H9 (cell line): ENCODE data around the gene PPP2R2B. TPM values are rescaled to one million over a fixed set of nuclear protein-coding genes. Genes with fewer than 3 reads are reported as not detected.

Experiments
- DNase-seq: peaks from one replicate; pipeline ENCODE4 v3.0.0-alpha.2; 2017
- H2AFZ ChIP-seq: one replicate; pipeline ENCODE4 v1.6.1; 2013; ENCODE audit warnings: mild to moderate bottlenecking, low read length, control low read depth, moderate library complexity
- H2AK5ac ChIP-seq: 2 replicates; pipeline ENCODE4 v1.6.1; 2013; ENCODE audit warnings: low read length, control low read depth, mixed read lengths; ENCODE audit not compliant: insufficient read length
- H2BK120ac ChIP-seq: one replicate; pipeline ENCODE4 v1.6.1; 2013; ENCODE audit warnings: low read depth, mild to moderate bottlenecking, low read length, control low read depth, inconsistent platforms; ENCODE audit not compliant: poor library complexity, severe bottlenecking
- H2BK12ac ChIP-seq: 2 replicates; pipeline ENCODE4 v1.6.1; 2013; ENCODE audit warnings: low read length, control low read depth, mixed read lengths, low read depth; ENCODE audit not compliant: insufficient read length
- H2BK15ac ChIP-seq: 2 replicates; pipeline ENCODE4 v1.6.1; 2013; ENCODE audit warnings: low read depth, low read length, control low read depth
- H2BK20ac ChIP-seq: one replicate; pipeline ENCODE4 v1.6.1; 2013; ENCODE audit warnings: low read depth, mild to moderate bottlenecking, low read length, control low read depth, inconsistent platforms; ENCODE audit not compliant: poor library complexity, severe bottlenecking
- H2BK5ac ChIP-seq: 2 replicates; pipeline ENCODE4 v1.6.1; 2013; ENCODE audit warnings: low read length, control low read depth, mixed read lengths; ENCODE audit not compliant: insufficient read length
- H3K14ac ChIP-seq: 2 replicates; pipeline ENCODE4 v1.6.1; 2013; ENCODE audit warnings: low read length, control low read depth; ENCODE audit not compliant: insufficient read depth
- H3K18ac ChIP-seq: 2 replicates; pipeline ENCODE4 v1.6.1; 2013; ENCODE audit warnings: low read depth, mild to moderate bottlenecking, mixed read lengths, low read length, control low read depth; ENCODE audit not compliant: insufficient read length
- H3K23ac ChIP-seq: 2 replicates; pipeline ENCODE4 v1.6.1; 2013; ENCODE audit warnings: low read length, control low read depth, mixed read lengths, low read depth; ENCODE audit not compliant: insufficient read length
- H3K23me2 ChIP-seq: 2 replicates; pipeline ENCODE4 v1.6.1; 2013; ENCODE audit warnings: low read depth, mild to moderate bottlenecking, mixed read lengths, low read length, control low read depth; ENCODE audit not compliant: insufficient read length, poor library complexity, severe bottlenecking
- H3K27ac ChIP-seq: 2 replicates; pipeline ENCODE4 v1.5.1; 2013; ENCODE audit warnings: low read length, control low read depth, mixed read lengths, low read depth; ENCODE audit not compliant: insufficient read length
- H3K27me3 ChIP-seq: 2 replicates; pipeline ENCODE4 v1.6.1; 2013; ENCODE audit warnings: low read length, control low read depth, inconsistent platforms; ENCODE audit not compliant: insufficient read depth
- H3K4ac ChIP-seq: 2 replicates; pipeline ENCODE4 v1.6.1; 2013; ENCODE audit warnings: low read depth, mild to moderate bottlenecking, control low read depth, inconsistent platforms, low read length, moderate library complexity
- H3K4me1 ChIP-seq: 2 replicates; pipeline ENCODE4 v1.6.1; 2013; ENCODE audit warnings: low read length, control low read depth, inconsistent platforms; ENCODE audit not compliant: insufficient read depth
- H3K4me2 ChIP-seq: 2 replicates; pipeline ENCODE4 v1.6.1; 2013; ENCODE audit warnings: low read length, control low read depth, mixed read lengths; ENCODE audit not compliant: insufficient read length, insufficient read depth
- H3K56ac ChIP-seq: 2 replicates; pipeline ENCODE4 v1.6.1; 2013; ENCODE audit warnings: low read depth, mild to moderate bottlenecking, mixed read lengths, low read length, control low read depth; ENCODE audit not compliant: insufficient read length
- H3K79me1 ChIP-seq: 2 replicates; pipeline ENCODE4 v1.6.1; 2013; ENCODE audit warnings: low read depth, mild to moderate bottlenecking, moderate library complexity, low read length, control low read depth, inconsistent platforms; ENCODE audit not compliant: insufficient read depth, poor library complexity, severe bottlenecking
- H3K79me2 ChIP-seq: 2 replicates; pipeline ENCODE4 v1.6.1; 2013; ENCODE audit warnings: low read length, control low read depth, inconsistent platforms; ENCODE audit not compliant: insufficient read depth
- H3K9ac ChIP-seq: 2 replicates; pipeline ENCODE4 v1.6.1; 2013; ENCODE audit warnings: low read length, control low read depth, mixed read lengths; ENCODE audit not compliant: insufficient read length; ENCODE audit errors: extremely low read depth
- H3K9me3 ChIP-seq: one replicate; pipeline ENCODE4 v1.6.1; 2013; ENCODE audit warnings: low read depth, low read length, inconsistent platforms; ENCODE audit not compliant: control insufficient read depth
- H3T11ph ChIP-seq: one replicate; pipeline ENCODE4 v1.6.1; 2013; ENCODE audit warnings: mild to moderate bottlenecking, low read length, control low read depth, inconsistent platforms
- H4K20me1 ChIP-seq: one replicate; pipeline ENCODE4 v1.6.1; 2013; ENCODE audit not compliant: control insufficient read depth, insufficient read length, insufficient read depth
- H4K5ac ChIP-seq: 2 replicates; pipeline ENCODE4 v1.6.1; 2013; ENCODE audit warnings: low read depth, mild to moderate bottlenecking, mixed read lengths, low read length, control low read depth; ENCODE audit not compliant: insufficient read length
- H4K8ac ChIP-seq: replicated peaks from 2 replicates; pipeline ENCODE4 v1.6.1; 2013; ENCODE audit warnings: low read length, control low read depth, mixed read lengths, low read depth; ENCODE audit not compliant: insufficient read length
- H4K91ac ChIP-seq: 2 replicates; pipeline ENCODE4 v1.6.1; 2013; ENCODE audit warnings: low read depth, mild to moderate bottlenecking, moderate library complexity, mixed read lengths, low read length, control low read depth; ENCODE audit not compliant: insufficient read length
- H3K27ac Mint-ChIP-seq, 3 experiments: 2 replicates in 2 of 3; 3 replicates in 1 of 3; pipeline ENCODE4 v1.8.0; 2020 to 2021; ENCODE audit warnings: mixed read lengths in 3 of 3, mild to moderate bottlenecking in 1 of 3, moderate library complexity in 1 of 3
- H3K27me3 Mint-ChIP-seq: 2 replicates; pipeline ENCODE4 v1.8.0; 2021; ENCODE audit warnings: low read depth, mild to moderate bottlenecking, moderate library complexity, mixed read lengths
- H3K36me3 Mint-ChIP-seq, 3 experiments: 2 replicates in 2 of 3; 3 replicates in 1 of 3; pipeline ENCODE4 v1.8.0; 2020 to 2021; ENCODE audit warnings: low read depth in 3 of 3, mixed read lengths in 3 of 3; ENCODE audit not compliant: insufficient read depth in 1 of 3
- H3K4me1 Mint-ChIP-seq, 2 experiments: 2 replicates each; pipeline ENCODE4 v1.8.0; 2020; ENCODE audit warnings: mixed read lengths in 2 of 2
- H3K4me3 Mint-ChIP-seq, 2 experiments: 2 replicates in 1 of 2; 3 replicates in 1 of 2; pipeline ENCODE4 v1.8.0; 2020 to 2021; ENCODE audit warnings: mild to moderate bottlenecking in 2 of 2, mixed read lengths in 2 of 2, moderate library complexity in 1 of 2
- H3K9me3 Mint-ChIP-seq, 2 experiments: 2 replicates in 1 of 2; 3 replicates in 1 of 2; pipeline ENCODE4 v1.8.0; 2020; ENCODE audit warnings: mild to moderate bottlenecking in 2 of 2, mixed read lengths in 2 of 2, moderate library complexity in 1 of 2
- total RNA-seq: library from RNA; stranded (reverse); gene quantifications from 2 replicates; pipeline ENCODE4 v1.2.1, GENCODE V29; 2021
- TF ChIP-seq, protein P1 (sequence below): fragments of 200-600 bp; sonication (generic); conservative IDR thresholded peaks from 3 replicates; pipeline ENCODE4 v1.8.0; 2021; ENCODE audit warnings: antibody characterized with exemption, mild to moderate bottlenecking

Gene PPP2R2B
- total RNA-seq, 1 experiment from 2014 or later = 14.3 TPM

DNA sequence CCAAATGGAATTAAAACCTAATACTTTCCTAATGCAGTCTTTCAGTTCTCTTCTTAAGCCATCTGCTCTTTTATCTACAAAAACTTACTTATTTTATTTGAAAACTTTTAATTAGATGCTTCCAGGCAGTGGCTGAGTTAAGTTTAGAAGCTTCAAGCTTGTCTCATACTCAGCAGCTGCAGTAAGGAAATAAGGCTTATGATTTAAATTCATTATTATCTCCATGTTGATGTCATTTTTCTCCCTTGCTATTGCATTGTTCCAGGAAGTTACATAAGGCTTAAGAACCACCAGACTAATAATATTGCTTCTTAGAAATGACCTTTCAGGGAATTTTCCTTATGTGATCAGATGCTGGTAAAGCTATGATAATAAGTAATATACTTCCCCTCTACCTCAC, 119.6 kb downstream of the PPP2R2B start:
- no peak overlapping the region for H3K14ac ChIP-seq
- no peak overlapping the region for H3K9ac ChIP-seq
- no peaks in the 10 kb centered on the region for H3K79me1 ChIP-seq
- H2BK12ac ChIP-seq = no peak overlapping the region
- H3K56ac ChIP-seq = no peak overlapping the region
- no peak overlapping the region for H4K5ac ChIP-seq
- no peak overlapping the region for H2AK5ac ChIP-seq
- no peak overlapping the region for H2AFZ ChIP-seq
- no peaks in the 10 kb centered on the region for H3K27me3 ChIP-seq
- no peaks in the 10 kb centered on the region for H3K27me3 Mint-ChIP-seq
- no peak overlapping the region for H3K18ac ChIP-seq
- no peak overlapping the region for H3T11ph ChIP-seq
- no peak overlapping the region for H3K23ac ChIP-seq
- H2BK120ac ChIP-seq = no peak overlapping the region
- no peaks in the 10 kb centered on the region for H4K20me1 ChIP-seq
- no peak overlapping the region for H2BK5ac ChIP-seq
- no peak overlapping the region for H4K91ac ChIP-seq
- peaks cover 0 to 3% of the 10 kb centered on the region in 2 experiments; a peak in 2 of 5 replicates for H3K9me3 Mint-ChIP-seq
- H3K36me3 Mint-ChIP-seq = peaks cover 0 to 5% (median 4%) of the 10 kb centered on the region in 3 experiments; a peak in 1 of 7 replicates
- H3K79me2 ChIP-seq = no peaks in the 10 kb centered on the region
- H3K4me1 Mint-ChIP-seq = peaks cover 17 to 19% of the 10 kb centered on the region in 2 experiments
- TF ChIP-seq, protein P1, sequence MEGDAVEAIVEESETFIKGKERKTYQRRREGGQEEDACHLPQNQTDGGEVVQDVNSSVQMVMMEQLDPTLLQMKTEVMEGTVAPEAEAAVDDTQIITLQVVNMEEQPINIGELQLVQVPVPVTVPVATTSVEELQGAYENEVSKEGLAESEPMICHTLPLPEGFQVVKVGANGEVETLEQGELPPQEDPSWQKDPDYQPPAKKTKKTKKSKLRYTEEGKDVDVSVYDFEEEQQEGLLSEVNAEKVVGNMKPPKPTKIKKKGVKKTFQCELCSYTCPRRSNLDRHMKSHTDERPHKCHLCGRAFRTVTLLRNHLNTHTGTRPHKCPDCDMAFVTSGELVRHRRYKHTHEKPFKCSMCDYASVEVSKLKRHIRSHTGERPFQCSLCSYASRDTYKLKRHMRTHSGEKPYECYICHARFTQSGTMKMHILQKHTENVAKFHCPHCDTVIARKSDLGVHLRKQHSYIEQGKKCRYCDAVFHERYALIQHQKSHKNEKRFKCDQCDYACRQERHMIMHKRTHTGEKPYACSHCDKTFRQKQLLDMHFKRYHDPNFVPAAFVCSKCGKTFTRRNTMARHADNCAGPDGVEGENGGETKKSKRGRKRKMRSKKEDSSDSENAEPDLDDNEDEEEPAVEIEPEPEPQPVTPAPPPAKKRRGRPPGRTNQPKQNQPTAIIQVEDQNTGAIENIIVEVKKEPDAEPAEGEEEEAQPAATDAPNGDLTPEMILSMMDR = no peak
- no peaks in the 10 kb centered on the region for H3K4me1 ChIP-seq
- H4K8ac ChIP-seq = no peak overlapping the region
- no peaks in the 10 kb centered on the region for H3K9me3 ChIP-seq
- no peak overlapping the region for H2BK20ac ChIP-seq
- H3K4me3 Mint-ChIP-seq = no peak overlapping the region
- no peak overlapping the region for H3K27ac ChIP-seq
- no peaks in the 10 kb centered on the region for H3K23me2 ChIP-seq
- DNase-seq = no peak
- no peak overlapping the region for H3K27ac Mint-ChIP-seq
- H3K4ac ChIP-seq = no peak overlapping the region
- no peak overlapping the region for H2BK15ac ChIP-seq
- no peak overlapping the region for H3K4me2 ChIP-seq
